Activated B cell treated with CpG ODN at 0.5 μM for 24 hours (primary cell): ENCODE measurements around the gene GTF2H4. TPM values are rescaled to one million over a fixed set of nuclear protein-coding genes. Genes with fewer than 3 reads are reported as not detected.
A peak's percentile ranks its signal among the peaks of the same experiment; 100 is the strongest.

Experiments
- ATAC-seq: fragments of 200-7000 bp; cut with Tn5 transposase; one replicate; pipeline ENCODE4 v1.10.0; 2021; ENCODE audit warnings: low read depth, mild to moderate bottlenecking, moderate library complexity
- CTCF ChIA-PET: fragments of 350-600 bp; sonication (Branson Sonifier 250); formaldehyde crosslinking; loops from one replicate; lab custom pipeline; 2021; ENCODE audit warnings: antibody characterized with exemption; lab: Charles Lee
- POLR2A ChIA-PET: fragments of 350-600 bp; sonication (Branson Sonifier 250); formaldehyde crosslinking; loops from one replicate; lab custom pipeline; 2021; ENCODE audit warnings: antibody characterized with exemption; lab: Charles Lee
- DNase-seq: peaks from one replicate; pipeline ENCODE4 v3.0.0; 2022
- H3K27ac Mint-ChIP-seq: one replicate; pipeline ENCODE4 v1.8.0; 2020; ENCODE audit warnings: mixed read lengths
- H3K27me3 Mint-ChIP-seq: one replicate; pipeline ENCODE4 v1.8.0; 2021; ENCODE audit warnings: mixed read lengths
- H3K36me3 Mint-ChIP-seq: one replicate; pipeline ENCODE4 v1.8.0; 2021; ENCODE audit warnings: low read depth, mixed read lengths
- H3K4me1 Mint-ChIP-seq: one replicate; pipeline ENCODE4 v1.8.0; 2021; ENCODE audit warnings: mixed read lengths
- H3K4me3 Mint-ChIP-seq: one replicate; pipeline ENCODE4 v1.8.0; 2020; ENCODE audit warnings: mild to moderate bottlenecking, mixed read lengths
- H3K9me3 Mint-ChIP-seq: one replicate; pipeline ENCODE4 v1.8.0; 2020; ENCODE audit warnings: mixed read lengths
- CTCF ChIP-seq: fragments of 200-600 bp; IDR thresholded peaks from one replicate; pipeline ENCODE4 v1.8.0; 2022; ENCODE audit warnings: antibody characterized with exemption, mild to moderate bottlenecking
- intact Hi-C: fragments of 100-400 bp; cut with micrococcal nuclease; formaldehyde crosslinking; loops from one replicate; pipeline ENCODE4 v1.15.1; 2024
- total RNA-seq: library from RNA; stranded (reverse); gene quantifications from 2 replicates; pipeline ENCODE4 v1.2.3, GENCODE V29; 2022

The GTF2H4 gene
- total RNA-seq, 1 donor from 2014 or later, result 42.3 TPM

DNA sequence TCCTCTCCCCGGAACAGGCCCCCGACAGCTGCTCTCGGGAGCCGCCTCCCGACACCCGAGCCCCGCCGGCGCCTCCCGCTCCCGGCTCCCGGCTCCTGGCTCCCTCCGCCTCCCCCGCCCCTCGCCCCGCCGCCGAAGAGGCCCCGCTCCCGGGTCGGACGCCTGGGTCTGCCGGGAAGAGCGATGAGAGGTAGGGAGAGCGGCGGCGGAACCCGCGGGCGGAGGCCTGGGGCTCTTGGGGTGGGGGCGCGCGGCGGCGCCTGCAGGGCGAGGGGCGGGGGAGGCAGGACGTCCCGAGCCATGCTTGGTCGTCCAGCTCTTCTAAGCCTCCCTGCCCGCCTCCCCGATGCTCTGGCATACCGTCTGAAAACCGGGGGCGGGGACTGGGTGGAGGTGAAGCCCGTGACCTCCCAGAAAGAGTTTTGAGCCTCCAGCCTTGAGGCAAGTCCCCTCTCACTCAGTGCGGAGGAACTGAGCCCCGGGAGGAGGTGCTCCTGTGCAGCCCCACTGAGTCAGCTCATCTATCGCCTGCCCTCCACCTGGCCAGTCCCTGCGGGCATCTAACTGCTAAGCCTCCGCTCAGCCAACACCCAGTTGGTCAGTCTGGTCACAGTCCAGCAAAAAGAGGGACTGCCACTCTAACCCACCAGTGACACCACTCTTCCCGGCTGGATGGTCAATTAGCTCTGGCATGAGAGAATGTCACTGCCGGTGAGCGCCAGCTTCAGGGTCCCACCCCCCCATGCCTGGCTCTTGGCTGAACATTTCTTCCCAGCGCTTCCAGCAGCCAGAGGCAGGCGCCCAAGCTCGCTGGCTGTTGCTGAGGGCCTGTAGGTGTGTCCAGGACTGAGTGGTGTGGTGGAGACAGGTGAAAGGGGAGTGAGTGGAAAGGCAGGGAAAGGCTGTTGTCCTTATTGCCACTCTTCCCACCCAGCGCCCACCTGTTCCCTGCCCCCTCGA, 23.2 kb upstream of the GTF2H4 start:
- ChIA-PET POLR2A (interaction anchor here (0.6 to 3.7 kb wide), 7 partner anchors 12 to 584 kb away, joined by 3 to 22 read pairs (median 5); partner anchors contain the start of genes DHX16, GTF2H4 and VARS2), CTCF (interaction anchor here (0.6 to 1.8 kb wide), 5 partner anchors 29 to 203 kb away, joined by 3 to 7 read pairs (median 3); partner anchors contain the start of gene VARS2)
- no peaks in the 10 kb centered on the region for H3K9me3 Mint-ChIP-seq
- H3K27me3 Mint-ChIP-seq, result no peaks in the 10 kb centered on the region
- H3K4me3 Mint-ChIP-seq, result peak overlapping the region; percentile 84
- no peak for TF ChIP-seq CTCF
- H3K27ac Mint-ChIP-seq, result peak overlapping the region; percentile 80
- H3K4me1 Mint-ChIP-seq, result peaks cover 59% of the 10 kb centered on the region
- H3K36me3 Mint-ChIP-seq, result peaks cover 7% of the 10 kb centered on the region
- DNase-seq (peak; percentile 45), ATAC-seq (peak; percentile 49)
- intact Hi-C loops, result loop anchor here (2.0 kb wide), 1 partner anchor 30 kb away; the partner anchor contains the start of gene VARS2

GRCh38 chr6:30885481-30885998, 22.5 kb upstream of the GTF2H4 start:
- H3K27ac Mint-ChIP-seq, result peak overlapping the region; percentile 80
- ATAC-seq (no peak), DNase-seq (no peak)
- peak overlapping the region; percentile 84 for H3K4me3 Mint-ChIP-seq
- ChIA-PET POLR2A (interaction anchor here (0.6 to 3.7 kb wide), 3 partner anchors 11 to 213 kb away, joined by 3 to 22 read pairs (median 4); partner anchors contain the start of genes DHX16 and VARS2), CTCF (interaction anchor here (0.6 to 1.1 kb wide), 2 partner anchors 28 to 202 kb away, joined by 3 read pairs; partner anchors contain the start of gene VARS2)
- peaks cover 14% of the 10 kb centered on the region for H3K36me3 Mint-ChIP-seq
- peaks cover 56% of the 10 kb centered on the region for H3K4me1 Mint-ChIP-seq
- H3K9me3 Mint-ChIP-seq, result no peaks in the 10 kb centered on the region
- intact Hi-C loops, result loop anchor here (2.0 kb wide), 1 partner anchor 29 kb away; the partner anchor contains the start of gene VARS2
- H3K27me3 Mint-ChIP-seq, result no peaks in the 10 kb centered on the region
- TF ChIP-seq CTCF, result no peak

DNA sequence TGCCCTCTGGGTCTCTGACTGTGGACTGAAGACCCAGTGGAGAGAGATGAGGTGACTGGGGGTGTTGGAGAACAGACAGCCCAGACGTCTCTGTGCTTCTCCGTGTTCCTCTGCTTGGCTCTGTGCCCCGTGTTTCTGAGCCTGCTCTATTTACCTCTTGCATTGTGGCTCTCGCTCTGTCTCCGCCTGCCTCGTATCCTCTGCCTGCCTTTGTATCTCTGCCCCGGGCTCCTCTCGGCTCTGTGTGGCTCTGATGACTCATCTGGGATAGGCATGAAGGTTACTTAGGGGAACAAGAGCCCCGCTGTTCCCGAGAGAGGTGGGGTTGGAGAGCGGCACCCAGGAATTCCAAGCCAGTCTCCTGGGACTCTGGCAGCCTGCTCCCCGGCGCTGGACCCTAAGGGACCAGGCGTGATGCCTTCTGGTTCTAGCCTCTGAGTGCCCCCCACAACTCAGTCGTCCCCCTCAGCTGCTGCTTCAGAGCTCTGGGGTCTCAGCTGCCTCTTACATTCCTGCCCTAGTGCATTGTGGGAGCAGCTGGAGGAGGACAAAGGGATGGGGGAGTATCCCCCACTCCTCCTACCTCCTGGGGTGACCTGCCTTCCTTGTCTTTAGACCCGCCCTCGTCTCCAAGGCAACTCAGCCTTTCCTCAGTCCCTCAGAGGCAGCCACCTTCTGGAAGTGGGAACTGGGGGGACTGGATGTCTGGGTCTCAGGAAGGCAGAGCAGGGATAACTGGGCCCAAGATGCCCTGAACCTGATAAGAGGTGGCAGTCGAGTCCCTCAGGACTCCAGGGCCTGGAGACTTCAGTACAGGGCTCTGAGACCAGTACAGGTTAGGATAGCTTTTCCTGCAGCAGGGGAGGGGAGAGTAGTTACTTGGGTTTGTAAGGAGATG, 21.8 kb upstream of the GTF2H4 start:
- ATAC-seq (no peak), DNase-seq (no peak)
- Mint-ChIP-seq H3K27ac (peak overlapping the region; percentile 1), H3K4me3 (peak overlapping the region; percentile 84), H3K4me1 (peaks cover 54% of the 10 kb centered on the region), H3K36me3 (peaks cover 19% of the 10 kb centered on the region), H3K27me3 (no peaks in the 10 kb centered on the region), H3K9me3 (no peaks in the 10 kb centered on the region)
- no peak for TF ChIP-seq CTCF
- intact Hi-C loops, result loop anchor here (2.0 kb wide), 1 partner anchor 29 kb away; the partner anchor contains the start of gene VARS2
- CTCF ChIA-PET, result no interaction called here
- POLR2A ChIA-PET, result interaction anchor here (0.6 kb wide), 1 partner anchor 262 kb away, joined by 4 read pairs; no protein-coding TSS in a partner anchor

DNA sequence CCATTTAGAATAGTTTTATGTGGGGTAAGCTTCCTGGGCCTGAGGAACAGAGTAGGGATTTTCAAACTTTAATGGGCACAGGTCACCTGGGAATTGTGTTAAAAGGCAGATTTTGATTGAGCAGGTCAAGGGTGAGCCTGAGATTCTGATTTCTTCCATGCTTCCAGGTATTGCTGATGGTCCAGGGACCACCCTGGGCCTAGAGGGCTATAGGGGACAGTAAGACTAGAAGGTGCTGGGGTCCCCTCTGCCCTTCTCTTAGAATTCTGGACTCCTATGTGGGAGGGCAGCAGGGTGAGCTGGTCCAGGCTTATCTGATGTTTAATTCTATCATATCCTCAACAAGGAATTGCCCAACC, 21.1 kb upstream of the GTF2H4 start:
- H3K9me3 Mint-ChIP-seq, result no peaks in the 10 kb centered on the region
- intact Hi-C loops, result no loop called here
- TF ChIP-seq CTCF, result no peak
- H3K4me3 Mint-ChIP-seq, result no peak overlapping the region
- peaks cover 19% of the 10 kb centered on the region for H3K36me3 Mint-ChIP-seq
- H3K27ac Mint-ChIP-seq, result peak overlapping the region; percentile 1
- DNase-seq, result no peak
- peaks cover 48% of the 10 kb centered on the region for H3K4me1 Mint-ChIP-seq
- ChIA-PET POLR2A (interaction anchor here (0.6 kb wide), 1 partner anchor 263 kb away, joined by 4 read pairs; no protein-coding TSS in a partner anchor), CTCF (no interaction called here)
- no peaks in the 10 kb centered on the region for H3K27me3 Mint-ChIP-seq
- no peak for ATAC-seq
